HepG2 (cell line): ENCODE results near the gene MAP3K5. TPM values are rescaled to one million over a fixed set of nuclear protein-coding genes. Genes with fewer than 3 reads are reported as not detected.

Experiments used
- ATAC-seq: fragments of 200-7000 bp; cut with Tn5 transposase; 3 replicates; pipeline ENCODE4 v1.9.1; 2020; ENCODE audit warnings: mild to moderate bottlenecking, moderate library complexity
- BruUV-seq: library from RNA; stranded (reverse); fragments of 400-500 nt; replicated peaks from 2 replicates; lab custom pipeline; 2021; lab: Mats Ljungman, UMichigan
- CTCF ChIA-PET: fragments of 300-600 bp; formaldehyde crosslinking; extraction: SDS; loops from one replicate; lab custom pipeline; 2021; ENCODE audit warnings: low total read pairs, inconsistent platforms, low intra/inter-chr PET ratio; lab: Yijun Ruan, JAX
- POLR2A ChIA-PET: fragments of 350-600 bp; sonication (Branson Sonifier 250); formaldehyde crosslinking; loops from one replicate; lab custom pipeline; 2020; ENCODE audit warnings: antibody characterized with exemption, inconsistent platforms; lab: Yijun Ruan, JAX
- DNase-seq: peaks from one replicate; pipeline ENCODE4 v3.0.0-alpha.2; 2015; ENCODE audit warnings: low spot score
- FAIRE-seq: peaks from 3 replicates; lab custom pipeline; 2011; peaks lifted over from hg19 to GRCh38; lab: Jason Lieb, UNC
- H2AFZ ChIP-seq: one replicate; pipeline ENCODE4 v1.6.1; 2011; ENCODE audit warnings: low read length, inconsistent platforms
- H3K27ac ChIP-seq: fragments of 300-600 bp; 3 replicates; pipeline ENCODE4 v1.8.0; 2011; ENCODE audit warnings: mixed run types, mild to moderate bottlenecking, mixed read lengths, low read length, inconsistent platforms; ENCODE audit not compliant: insufficient read depth; ENCODE audit errors: extremely low read length
- H3K27me3 ChIP-seq, 2 experiments: fragments of 200-600 bp in 1 of 2; 2 replicates in 1 of 2; 3 replicates in 1 of 2; pipeline versions ENCODE4 v1.6.0 to v1.8.0; 2011; ENCODE audit warnings: low read length in 2 of 2, mild to moderate bottlenecking in 2 of 2, moderate library complexity in 2 of 2, inconsistent platforms in 1 of 2; ENCODE audit not compliant: insufficient read depth in 2 of 2, control insufficient read depth in 1 of 2
- H3K36me3 ChIP-seq, 2 experiments: fragments of 200-600 bp in 1 of 2; replicated peaks in 1 of 2; 2 replicates in 1 of 2; 3 replicates in 1 of 2; pipeline versions ENCODE4 v1.5.1 to v1.8.0; 2011; ENCODE audit warnings: low read length in 2 of 2, inconsistent platforms in 1 of 2; ENCODE audit not compliant: insufficient read depth in 2 of 2, control insufficient read depth in 1 of 2
- H3K4me1 ChIP-seq: 2 replicates; pipeline ENCODE4 v1.5.1; 2012; ENCODE audit warnings: low read length, inconsistent platforms; ENCODE audit not compliant: insufficient read depth
- H3K4me2 ChIP-seq: 2 replicates; pipeline ENCODE4 v1.6.0; 2011; ENCODE audit warnings: low read depth, low read length, inconsistent platforms
- H3K4me3 ChIP-seq, 3 experiments: fragments of 200-600 bp in 1 of 3; sonication (generic), shearing (Covaris generic) in 1 of 3; replicated peaks in 1 of 3; 2 replicates each; pipeline ENCODE4 v1.5.1; 2011 to 2016; ENCODE audit warnings: low read length in 3 of 3, inconsistent platforms in 2 of 3, low read depth in 2 of 3, mild to moderate bottlenecking in 2 of 3, control low read depth in 1 of 3, mixed read lengths in 1 of 3; ENCODE audit not compliant: insufficient read depth in 1 of 3
- H3K79me2 ChIP-seq: one replicate; pipeline ENCODE4 v1.6.1; 2011; ENCODE audit warnings: low read length, inconsistent platforms; ENCODE audit not compliant: insufficient read depth
- H3K9ac ChIP-seq: 2 replicates; pipeline ENCODE4 v1.6.0; 2011; ENCODE audit warnings: mild to moderate bottlenecking, low read depth, low read length, inconsistent platforms; ENCODE audit not compliant: insufficient read depth
- H3K9me3 ChIP-seq: 2 replicates; pipeline ENCODE4 v1.5.1; 2012; ENCODE audit warnings: mild to moderate bottlenecking, low read length
- H4K20me1 ChIP-seq: 2 replicates; pipeline ENCODE4 v1.6.0; 2011; ENCODE audit warnings: inconsistent platforms, mild to moderate bottlenecking, low read length, moderate library complexity; ENCODE audit not compliant: insufficient read depth
- ARID2 ChIP-seq: sonication (generic); formaldehyde crosslinking; IDR thresholded peaks from 2 replicates; pipeline ENCODE4 v1.8.1; 2022; ENCODE audit warnings: mild to moderate bottlenecking, missing genetic modification reagents, borderline replicate concordance
- CREM ChIP-seq, 2 experiments: sonication (generic) in 1 of 2; formaldehyde crosslinking in 1 of 2; IDR thresholded peaks; 2 replicates each; pipeline versions ENCODE4 v1.4.0 to v1.6.1; 2016 to 2020; ENCODE audit warnings: antibody characterized with exemption in 1 of 2, mild to moderate bottlenecking in 1 of 2, missing genetic modification reagents in 1 of 2
- HES4 ChIP-seq: sonication (generic); formaldehyde crosslinking; IDR thresholded peaks from 2 replicates; pipeline ENCODE4 v1.9.0; 2021; ENCODE audit warnings: mild to moderate bottlenecking, missing genetic modification reagents, borderline replicate concordance
- JARID2 ChIP-seq: sonication (generic); formaldehyde crosslinking; IDR thresholded peaks from 2 replicates; pipeline ENCODE4 v1.8.1; 2023; ENCODE audit warnings: missing genetic modification reagents, inconsistent platforms; ENCODE audit not compliant: insufficient replicate concordance
- KAT2B ChIP-seq: fragments of 150-350 bp; IDR thresholded peaks from 2 replicates; pipeline ENCODE4 v1.6.1; 2014; ENCODE audit warnings: low read depth, low read length, borderline replicate concordance
- LBX2 ChIP-seq: sonication (generic); formaldehyde crosslinking; IDR thresholded peaks from 2 replicates; pipeline ENCODE4 v1.5.0; 2020; ENCODE audit warnings: missing genetic modification reagents, mild to moderate bottlenecking, borderline replicate concordance
- PBX3 ChIP-seq: sonication (generic); formaldehyde crosslinking; IDR thresholded peaks from 2 replicates; pipeline ENCODE4 v1.8.1; 2023; ENCODE audit warnings: missing genetic modification reagents, inconsistent platforms, borderline replicate concordance
- PRPF4 ChIP-seq: fragments of 200-400 bp; formaldehyde crosslinking; IDR thresholded peaks from 2 replicates; pipeline ENCODE4 v1.6.1; 2016; ENCODE audit warnings: low read length, low read depth; ENCODE audit not compliant: poor library complexity, severe bottlenecking
- RAD21 ChIP-seq: fragments of 450-650 bp; formaldehyde crosslinking; IDR thresholded peaks from 2 replicates; pipeline ENCODE4 v1.5.0; 2020; ENCODE audit warnings: mild to moderate bottlenecking
- RBFOX2 ChIP-seq: fragments of 200-400 bp; formaldehyde crosslinking; IDR thresholded peaks from 2 replicates; pipeline ENCODE4 v1.6.1; 2017; ENCODE audit warnings: low read depth, mild to moderate bottlenecking, low read length
- STAT6 ChIP-seq: sonication (generic); formaldehyde crosslinking; IDR thresholded peaks from 2 replicates; pipeline ENCODE4 v1.4.0; 2020; ENCODE audit warnings: missing genetic modification reagents, mild to moderate bottlenecking, borderline replicate concordance
- TSC22D2 ChIP-seq: sonication (generic); formaldehyde crosslinking; IDR thresholded peaks from 2 replicates; pipeline ENCODE4 v1.5.1; 2020; ENCODE audit warnings: missing genetic modification reagents, mild to moderate bottlenecking, borderline replicate concordance
- ZC3H4 ChIP-seq: sonication (generic); formaldehyde crosslinking; IDR thresholded peaks from 2 replicates; pipeline ENCODE4 v1.4.0; 2020; ENCODE audit warnings: missing genetic modification reagents, borderline replicate concordance
- ZMAT3 ChIP-seq: sonication (generic); formaldehyde crosslinking; conservative IDR thresholded peaks from 2 replicates; pipeline ENCODE4 v1.7.0; 2021; ENCODE audit warnings: missing genetic modification reagents
- ZNF160 ChIP-seq: sonication (generic); formaldehyde crosslinking; IDR thresholded peaks from 2 replicates; pipeline ENCODE4 v1.8.0; 2022; ENCODE audit warnings: mild to moderate bottlenecking, inconsistent platforms, missing genetic modification reagents
- ZNF24 ChIP-seq: fragments of 450-650 bp; IDR thresholded peaks from 2 replicates; pipeline ENCODE4 v1.6.1; 2017; ENCODE audit warnings: antibody characterized with exemption, mild to moderate bottlenecking
- ZNF280D ChIP-seq: sonication (generic); formaldehyde crosslinking; IDR thresholded peaks from 2 replicates; pipeline ENCODE4 v1.5.1; 2020; ENCODE audit warnings: mild to moderate bottlenecking, missing genetic modification reagents
- ZNF430 ChIP-seq: sonication (generic); formaldehyde crosslinking; IDR thresholded peaks from 2 replicates; pipeline ENCODE4 v1.9.0; 2021; ENCODE audit warnings: mild to moderate bottlenecking, missing genetic modification reagents
- WGBS: methylation state at CpG from one replicate; pipeline ENCODE4 v1.1.6; 2017; ENCODE audit warnings: low lambda C conversion rate; 5-methylcytosine and 5-hydroxymethylcytosine counted together
- in situ Hi-C: cut with HindIII; loops from 2 replicates; pipeline ENCODE4 v1.10.0; 2017; ENCODE audit warnings: low pct_unique_long_range_greater_than_20kb; ENCODE audit not compliant: extremely low pct_ligation_motif_present
- intact Hi-C: fragments of 100-400 bp; cut with micrococcal nuclease; formaldehyde crosslinking; loops from one replicate; pipeline ENCODE4 v1.10.0; 2022; ENCODE audit not compliant: unreplicated experiment
- polyA plus RNA-seq, 8 experiments: library from polyadenylated mRNA; depleted of rRNA in 3 of 8; stranded (reverse) in 7 of 8; unstranded in 1 of 8; fragments of >200 nt; fragmentation: Illumina TruSeq in 4 of 8; extraction: Trizol in 4 of 8; gene quantifications; 2 replicates each; pipeline versions ENCODE4 v1.2.1 to v1.2.3, GENCODE V29; 2011 to 2016; ENCODE audit warnings: low read depth in 4 of 8, missing spikeins in 1 of 8, mixed read lengths in 1 of 8; ENCODE audit not compliant: insufficient read depth in 1 of 8
- total RNA-seq, 5 experiments: library from RNA; depleted of rRNA; stranded (reverse); fragments of >200 nt; fragmentation: Illumina TruSeq; extraction: Trizol; gene quantifications; 2 replicates each; pipeline ENCODE4 v1.2.3, GENCODE V29; 2016; ENCODE audit warnings: low read depth in 1 of 5

Gene MAP3K5
- total and polyA plus RNA-seq, 2 of the 13 experiments (the other 11 are each of a cell fraction or from before 2014, with no cell fraction given) = not detected

GRCh38 chr6:136587527-136587926, 204.8 kb downstream of the MAP3K5 start:
- Histone ChIP-seq H3K4me2 (no peak overlapping the region), H2AFZ (no peak overlapping the region), H3K79me2 (no peaks in the 10 kb centered on the region), H3K9me3 (no peaks in the 10 kb centered on the region), H4K20me1 (no peaks in the 10 kb centered on the region), H3K9ac (no peak overlapping the region), H3K4me1 (no peaks in the 10 kb centered on the region), H3K36me3 (no peaks in the 10 kb centered on the region), H3K27me3 (no peaks in the 10 kb centered on the region; a peak in 1 of 5 replicates), H3K27ac (no peak overlapping the region), H3K4me3 (no peak overlapping the region)
- DNase-seq (no peak), FAIRE-seq (no peak), ATAC-seq (no peak)
- CTCF ChIA-PET = no interaction called here
- BruUV-seq = no TSS peak
- WGBS = 0% methylated on average over 1 of the region's 1 CpG
- in situ Hi-C loops = no loop called here
- intact Hi-C loops = loop anchor here (10.0 kb wide), 1 partner anchor 207 kb away; the partner anchor contains the start of gene MAP3K5
- POLR2A ChIA-PET = no interaction called here
- TF ChIP-seq ZNF160 (CRISPR knock-in tag) (no peak), RAD21 (no peak), LBX2 (CRISPR knock-in tag) (no peak), STAT6 (CRISPR knock-in tag) (no peak), ARID2 (CRISPR knock-in tag) (no peak), ZNF280D (CRISPR knock-in tag) (no peak), JARID2 (CRISPR knock-in tag) (no peak), ZNF24 (no peak), HES4 (CRISPR knock-in tag) (no peak), PRPF4 (no peak), CREM (IDR thresholded peaks at IDR 0.05) (no peak), CREM (CRISPR knock-in tag; IDR thresholded peaks at IDR 0.05) (no peak), PBX3 (CRISPR knock-in tag) (no peak), ZNF430 (CRISPR knock-in tag) (no peak), ZMAT3 (CRISPR knock-in tag) (no peak), RBFOX2 (no peak), ZC3H4 (no peak), TSC22D2 (no peak), KAT2B (no peak)
